SK-N-SH treated with all-trans-retinoic acid at 6 μM for 48 hours (cell line): ENCODE measurements around the gene MAST4.

Source experiments
- ATAC-seq: fragments of 200-7000 bp; cut with Tn5 transposase; 3 replicates; pipeline ENCODE4 v1.9.1; 2020; ENCODE audit warnings: mild to moderate bottlenecking, moderate library complexity
- ARNTL ChIP-seq: fragments of 450-650 bp; formaldehyde crosslinking; IDR thresholded peaks from 2 replicates; pipeline ENCODE4 v1.5.0; 2020; ENCODE audit warnings: low read depth, mild to moderate bottlenecking, moderate library complexity, borderline replicate concordance
- BACH2 ChIP-seq: fragments of 250-450 bp; sonication (Bioruptor Pico); IDR thresholded peaks from 2 replicates; pipeline ENCODE4 v1.9.0; 2021; ENCODE audit warnings: mild to moderate bottlenecking, borderline replicate concordance
- CSDC2 ChIP-seq: fragments of 250-450 bp; sonication (Bioruptor Pico); IDR thresholded peaks from 2 replicates; pipeline ENCODE4 v1.5.0; 2020; ENCODE audit warnings: mild to moderate bottlenecking, moderate library complexity
- ESRRG ChIP-seq: fragments of 250-450 bp; sonication (Bioruptor Pico); IDR thresholded peaks from 2 replicates; pipeline ENCODE4 v1.6.1; 2021; ENCODE audit warnings: mild to moderate bottlenecking
- GLIS3 ChIP-seq: fragments of 250-450 bp; sonication (Bioruptor Pico); IDR thresholded peaks from 2 replicates; pipeline ENCODE4 v1.5.0; 2020; ENCODE audit warnings: mild to moderate bottlenecking, moderate library complexity
- ISL1 ChIP-seq: fragments of 250-450 bp; sonication (Bioruptor Pico); IDR thresholded peaks from 2 replicates; pipeline ENCODE4 v2.1.2; 2022; ENCODE audit warnings: mild to moderate bottlenecking, moderate library complexity
- OSR1 ChIP-seq: fragments of 250-450 bp; sonication (Bioruptor Pico); IDR thresholded peaks from 2 replicates; pipeline ENCODE4 v1.8.0; 2022; ENCODE audit warnings: moderate library complexity, mild to moderate bottlenecking, inconsistent platforms
- PPARA ChIP-seq: fragments of 250-450 bp; sonication (Bioruptor Pico); IDR thresholded peaks from 2 replicates; pipeline ENCODE4 v1.5.0; 2020; ENCODE audit warnings: mild to moderate bottlenecking, borderline replicate concordance
- SNAI2 ChIP-seq: fragments of 250-450 bp; sonication (Bioruptor Pico); IDR thresholded peaks from 2 replicates; pipeline ENCODE4 v1.5.0; 2020; ENCODE audit warnings: mild to moderate bottlenecking, moderate library complexity
- TCF4 ChIP-seq: fragments of 250-450 bp; sonication (Bioruptor Pico); IDR thresholded peaks from 2 replicates; pipeline ENCODE4 v1.8.0; 2021; ENCODE audit warnings: mild to moderate bottlenecking, moderate library complexity, borderline replicate concordance
- TOX ChIP-seq: fragments of 250-450 bp; sonication (Bioruptor Pico); IDR thresholded peaks from 2 replicates; pipeline ENCODE4 v1.8.0; 2021; ENCODE audit warnings: mild to moderate bottlenecking, moderate library complexity, borderline replicate concordance
- TSHZ2 ChIP-seq: fragments of 250-450 bp; sonication (Bioruptor Pico); IDR thresholded peaks from 2 replicates; pipeline ENCODE4 v1.5.0; 2020; ENCODE audit warnings: mild to moderate bottlenecking, moderate library complexity
- ZFP3 ChIP-seq: fragments of 250-450 bp; sonication (Bioruptor Pico); IDR thresholded peaks from 2 replicates; pipeline ENCODE4 v1.5.0; 2020; ENCODE audit warnings: mild to moderate bottlenecking, moderate library complexity
- ZFP30 ChIP-seq: fragments of 450-650 bp; formaldehyde crosslinking; IDR thresholded peaks from 2 replicates; pipeline ENCODE4 v1.5.0; 2022; ENCODE audit warnings: mild to moderate bottlenecking, moderate library complexity
- ZNF70 ChIP-seq: fragments of 450-650 bp; formaldehyde crosslinking; IDR thresholded peaks from 2 replicates; pipeline ENCODE4 v1.5.0; 2020; ENCODE audit warnings: mild to moderate bottlenecking, moderate library complexity
- ZNF8 ChIP-seq: fragments of 450-650 bp; formaldehyde crosslinking; IDR thresholded peaks from 2 replicates; pipeline ENCODE4 v1.5.0; 2020; ENCODE audit warnings: mild to moderate bottlenecking, moderate library complexity
- TF ChIP-seq, protein P1 (sequence below): fragments of 250-450 bp; sonication (Bioruptor Pico); IDR thresholded peaks from 2 replicates; pipeline ENCODE4 v1.5.1; 2020; ENCODE audit warnings: low read depth, mild to moderate bottlenecking, moderate library complexity
- TF ChIP-seq, protein P2 (sequence below): fragments of 250-450 bp; sonication (Bioruptor Pico); IDR thresholded peaks from 2 replicates; pipeline ENCODE4 v1.8.0; 2020; ENCODE audit warnings: mild to moderate bottlenecking, moderate library complexity, borderline replicate concordance
- TF ChIP-seq, protein P3 (sequence below): fragments of 250-450 bp; sonication (Bioruptor Pico); IDR thresholded peaks from 2 replicates; pipeline ENCODE4 v1.8.0; 2021; ENCODE audit warnings: low read depth, mild to moderate bottlenecking, moderate library complexity, borderline replicate concordance
- TF ChIP-seq, protein P4 (sequence below): fragments of 250-450 bp; sonication (Bioruptor Pico); IDR thresholded peaks from 2 replicates; pipeline ENCODE4 v1.5.1; 2021; ENCODE audit warnings: mild to moderate bottlenecking, moderate library complexity

Gene MAST4

GRCh38 chr5:66974256-66974655 is 378.1 kb downstream of the MAST4 start:
- ATAC-seq, result no peak
- TF ChIP-seq, protein P1, sequence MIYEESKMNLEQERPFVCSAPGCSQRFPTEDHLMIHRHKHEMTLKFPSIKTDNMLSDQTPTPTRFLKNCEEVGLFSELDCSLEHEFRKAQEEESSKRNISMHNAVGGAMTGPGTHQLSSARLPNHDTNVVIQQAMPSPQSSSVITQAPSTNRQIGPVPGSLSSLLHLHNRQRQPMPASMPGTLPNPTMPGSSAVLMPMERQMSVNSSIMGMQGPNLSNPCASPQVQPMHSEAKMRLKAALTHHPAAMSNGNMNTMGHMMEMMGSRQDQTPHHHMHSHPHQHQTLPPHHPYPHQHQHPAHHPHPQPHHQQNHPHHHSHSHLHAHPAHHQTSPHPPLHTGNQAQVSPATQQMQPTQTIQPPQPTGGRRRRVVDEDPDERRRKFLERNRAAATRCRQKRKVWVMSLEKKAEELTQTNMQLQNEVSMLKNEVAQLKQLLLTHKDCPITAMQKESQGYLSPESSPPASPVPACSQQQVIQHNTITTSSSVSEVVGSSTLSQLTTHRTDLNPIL (CRISPR knock-in tag), result no peak
- TF ChIP-seq TSHZ2 (CRISPR knock-in tag) (no peak), TOX (no peak), ZFP30 (CRISPR knock-in tag) (no peak), TCF4 (CRISPR knock-in tag) (no peak), ZNF70 (no peak), ESRRG (no peak), BACH2 (CRISPR knock-in tag) (no peak), ISL1 (CRISPR knock-in tag) (no peak), PPARA (CRISPR knock-in tag) (no peak), ZNF8 (CRISPR knock-in tag) (no peak), OSR1 (no peak), ARNTL (no peak), CSDC2 (CRISPR knock-in tag) (no peak)
- TF ChIP-seq, protein P2, sequence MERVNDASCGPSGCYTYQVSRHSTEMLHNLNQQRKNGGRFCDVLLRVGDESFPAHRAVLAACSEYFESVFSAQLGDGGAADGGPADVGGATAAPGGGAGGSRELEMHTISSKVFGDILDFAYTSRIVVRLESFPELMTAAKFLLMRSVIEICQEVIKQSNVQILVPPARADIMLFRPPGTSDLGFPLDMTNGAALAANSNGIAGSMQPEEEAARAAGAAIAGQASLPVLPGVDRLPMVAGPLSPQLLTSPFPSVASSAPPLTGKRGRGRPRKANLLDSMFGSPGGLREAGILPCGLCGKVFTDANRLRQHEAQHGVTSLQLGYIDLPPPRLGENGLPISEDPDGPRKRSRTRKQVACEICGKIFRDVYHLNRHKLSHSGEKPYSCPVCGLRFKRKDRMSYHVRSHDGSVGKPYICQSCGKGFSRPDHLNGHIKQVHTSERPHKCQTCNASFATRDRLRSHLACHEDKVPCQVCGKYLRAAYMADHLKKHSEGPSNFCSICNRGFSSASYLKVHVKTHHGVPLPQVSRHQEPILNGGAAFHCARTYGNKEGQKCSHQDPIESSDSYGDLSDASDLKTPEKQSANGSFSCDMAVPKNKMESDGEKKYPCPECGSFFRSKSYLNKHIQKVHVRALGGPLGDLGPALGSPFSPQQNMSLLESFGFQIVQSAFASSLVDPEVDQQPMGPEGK (CRISPR knock-in tag), result no peak
- TF ChIP-seq, protein P3, sequence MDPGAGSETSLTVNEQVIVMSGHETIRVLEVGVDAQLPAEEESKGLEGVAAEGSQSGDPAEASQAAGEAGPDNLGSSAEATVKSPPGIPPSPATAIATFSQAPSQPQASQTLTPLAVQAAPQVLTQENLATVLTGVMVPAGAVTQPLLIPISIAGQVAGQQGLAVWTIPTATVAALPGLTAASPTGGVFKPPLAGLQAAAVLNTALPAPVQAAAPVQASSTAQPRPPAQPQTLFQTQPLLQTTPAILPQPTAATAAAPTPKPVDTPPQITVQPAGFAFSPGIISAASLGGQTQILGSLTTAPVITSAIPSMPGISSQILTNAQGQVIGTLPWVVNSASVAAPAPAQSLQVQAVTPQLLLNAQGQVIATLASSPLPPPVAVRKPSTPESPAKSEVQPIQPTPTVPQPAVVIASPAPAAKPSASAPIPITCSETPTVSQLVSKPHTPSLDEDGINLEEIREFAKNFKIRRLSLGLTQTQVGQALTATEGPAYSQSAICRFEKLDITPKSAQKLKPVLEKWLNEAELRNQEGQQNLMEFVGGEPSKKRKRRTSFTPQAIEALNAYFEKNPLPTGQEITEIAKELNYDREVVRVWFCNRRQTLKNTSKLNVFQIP, result no peak

- TF ChIP-seq CSDC2 (CRISPR knock-in tag) (no peak), PPARA (CRISPR knock-in tag) (no peak), SNAI2 (no peak), GLIS3 (CRISPR knock-in tag) (no peak), TCF4 (CRISPR knock-in tag) (no peak), ESRRG (no peak)
- TF ChIP-seq, protein P4, sequence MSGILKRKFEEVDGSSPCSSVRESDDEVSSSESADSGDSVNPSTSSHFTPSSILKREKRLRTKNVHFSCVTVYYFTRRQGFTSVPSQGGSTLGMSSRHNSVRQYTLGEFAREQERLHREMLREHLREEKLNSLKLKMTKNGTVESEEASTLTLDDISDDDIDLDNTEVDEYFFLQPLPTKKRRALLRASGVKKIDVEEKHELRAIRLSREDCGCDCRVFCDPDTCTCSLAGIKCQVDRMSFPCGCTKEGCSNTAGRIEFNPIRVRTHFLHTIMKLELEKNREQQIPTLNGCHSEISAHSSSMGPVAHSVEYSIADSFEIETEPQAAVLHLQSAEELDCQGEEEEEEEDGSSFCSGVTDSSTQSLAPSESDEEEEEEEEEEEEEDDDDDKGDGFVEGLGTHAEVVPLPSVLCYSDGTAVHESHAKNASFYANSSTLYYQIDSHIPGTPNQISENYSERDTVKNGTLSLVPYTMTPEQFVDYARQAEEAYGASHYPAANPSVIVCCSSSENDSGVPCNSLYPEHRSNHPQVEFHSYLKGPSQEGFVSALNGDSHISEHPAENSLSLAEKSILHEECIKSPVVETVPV (CRISPR knock-in tag), result no peak
- no peak for ATAC-seq
Measured at GRCh38 chr5:66976108-66976507, 379.9 kb downstream of the MAST4 start.

- no peak for ATAC-seq
- TF ChIP-seq OSR1, result no peak
- no peak for TF ChIP-seq BACH2 (CRISPR knock-in tag)
- TF ChIP-seq ZFP3, result no peak
- TF ChIP-seq, protein P4 (CRISPR knock-in tag), result no peak
- TF ChIP-seq, protein P1 (CRISPR knock-in tag), result no peak
- no peak for TF ChIP-seq TCF4 (CRISPR knock-in tag)
- no peak for TF ChIP-seq GLIS3 (CRISPR knock-in tag)
- TF ChIP-seq, protein P2 (CRISPR knock-in tag), result no peak
- TF ChIP-seq, protein P3, result no peak
- TF ChIP-seq ZFP30 (CRISPR knock-in tag), result no peak
- no peak for TF ChIP-seq ISL1 (CRISPR knock-in tag)
- no peak for TF ChIP-seq CSDC2 (CRISPR knock-in tag)
Measured at GRCh38 chr5:66979738-66980137, 383.5 kb downstream of the MAST4 start.
